Measurements from ENCODE around the gene LARGE1.

LARGE1 gene

DNA sequence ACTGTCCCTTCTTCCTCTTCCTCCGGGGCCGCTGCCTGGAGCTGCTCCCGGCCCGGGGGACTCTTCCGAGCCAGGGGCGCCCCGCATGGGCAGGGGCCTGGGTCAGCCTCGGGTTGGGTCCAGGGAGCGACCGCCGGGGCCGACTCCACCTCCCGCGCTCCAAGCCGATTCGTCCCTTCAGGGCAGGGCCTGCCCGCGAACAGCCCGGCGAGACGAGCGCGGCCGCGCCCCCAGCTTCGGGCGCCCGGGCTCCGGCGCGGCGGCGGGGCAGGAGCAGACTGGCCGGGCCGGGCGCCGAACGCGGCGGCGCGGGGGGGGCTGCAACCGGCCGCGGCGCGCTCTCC is at the start of gene LARGE1:
LARGE1 (minus strand) TSS at position 280 of the 344 bp plus-strand sequence.
- TF ChIP-seq, protein P1, sequence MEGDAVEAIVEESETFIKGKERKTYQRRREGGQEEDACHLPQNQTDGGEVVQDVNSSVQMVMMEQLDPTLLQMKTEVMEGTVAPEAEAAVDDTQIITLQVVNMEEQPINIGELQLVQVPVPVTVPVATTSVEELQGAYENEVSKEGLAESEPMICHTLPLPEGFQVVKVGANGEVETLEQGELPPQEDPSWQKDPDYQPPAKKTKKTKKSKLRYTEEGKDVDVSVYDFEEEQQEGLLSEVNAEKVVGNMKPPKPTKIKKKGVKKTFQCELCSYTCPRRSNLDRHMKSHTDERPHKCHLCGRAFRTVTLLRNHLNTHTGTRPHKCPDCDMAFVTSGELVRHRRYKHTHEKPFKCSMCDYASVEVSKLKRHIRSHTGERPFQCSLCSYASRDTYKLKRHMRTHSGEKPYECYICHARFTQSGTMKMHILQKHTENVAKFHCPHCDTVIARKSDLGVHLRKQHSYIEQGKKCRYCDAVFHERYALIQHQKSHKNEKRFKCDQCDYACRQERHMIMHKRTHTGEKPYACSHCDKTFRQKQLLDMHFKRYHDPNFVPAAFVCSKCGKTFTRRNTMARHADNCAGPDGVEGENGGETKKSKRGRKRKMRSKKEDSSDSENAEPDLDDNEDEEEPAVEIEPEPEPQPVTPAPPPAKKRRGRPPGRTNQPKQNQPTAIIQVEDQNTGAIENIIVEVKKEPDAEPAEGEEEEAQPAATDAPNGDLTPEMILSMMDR (IDR thresholded peaks at IDR 0.05; ENCODE audit: insufficient read depth, low read depth, low read length, missing control alignments): no peak
- H3K4me3 ChIP-seq (ENCODE audit: low read length): peak within 1 kb of the TSS; percentile 44
- DNase-seq (ENCODE audit: low read depth): peak; percentile 8

DNA sequence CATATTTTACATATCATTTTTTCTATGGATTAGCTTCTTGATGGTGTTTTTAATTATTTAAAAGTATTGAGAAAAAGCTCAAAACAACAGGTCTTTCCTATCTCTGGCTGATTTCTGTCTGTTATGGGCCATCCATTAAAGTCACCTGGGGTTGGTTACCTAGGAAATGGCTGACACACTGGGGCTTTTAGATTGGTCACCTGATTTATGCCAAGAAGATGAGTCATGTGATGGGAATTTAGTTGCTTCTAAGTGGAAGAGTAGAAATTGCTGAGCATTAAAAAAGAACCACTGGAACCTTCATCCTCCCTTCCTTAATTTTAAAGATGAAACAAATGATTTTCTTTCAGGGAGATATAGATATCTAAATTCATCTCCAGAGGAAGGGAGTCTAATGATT is 48.8 kb upstream of the LARGE1 start:
- H3K4me3 ChIP-seq (ENCODE audit: low read length): no peak overlapping the region
- TF ChIP-seq, protein P1 (IDR thresholded peaks at IDR 0.05; ENCODE audit: insufficient read depth, low read depth, low read length, missing control alignments): no peak
- peak; percentile 4 for DNase-seq (ENCODE audit: low read depth)

DNA sequence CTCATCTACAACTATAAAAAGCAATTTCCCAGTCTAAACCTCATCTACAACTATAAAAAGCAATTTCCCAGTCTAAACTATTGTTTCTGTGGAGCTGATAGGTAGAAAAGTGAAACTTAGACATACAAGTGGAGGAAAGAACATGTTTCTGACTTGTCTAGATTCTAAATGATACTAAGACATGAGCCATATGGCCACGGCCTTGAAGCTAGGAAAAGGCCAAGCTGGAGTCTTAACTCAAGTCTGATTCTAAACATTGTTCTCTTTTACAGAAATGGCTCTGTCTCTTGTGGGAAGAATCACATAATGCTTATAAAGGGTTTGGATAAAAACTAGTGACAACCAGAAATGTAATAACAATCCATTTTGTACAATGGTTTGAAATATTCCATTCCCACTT is 43.8 kb upstream of the LARGE1 start:
- no peak for DNase-seq (ENCODE audit: low read depth)
- no peak overlapping the region for H3K4me3 ChIP-seq (ENCODE audit: low read length)
- TF ChIP-seq, protein P1 (IDR thresholded peaks at IDR 0.05; ENCODE audit: insufficient read depth, low read depth, low read length, missing control alignments): no peak

DNA sequence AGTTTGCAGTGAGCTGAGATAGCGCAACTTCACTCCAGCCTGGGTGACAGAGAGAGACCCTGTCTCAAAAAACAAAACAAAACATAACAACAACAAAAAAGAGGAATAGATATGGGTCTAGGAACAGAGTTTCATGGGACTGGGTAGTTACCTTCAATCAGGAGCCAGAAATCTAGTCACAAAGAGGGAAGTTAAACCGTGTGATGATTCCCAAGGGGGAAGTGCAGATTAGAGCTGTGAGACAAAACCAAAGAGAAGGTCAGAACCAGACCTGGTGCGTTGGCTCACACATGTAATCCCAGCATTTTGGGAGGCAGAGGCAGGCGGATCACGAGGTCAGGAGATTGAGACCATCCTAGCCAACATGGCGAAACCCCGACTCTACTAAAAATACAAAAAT is 42.1 kb upstream of the LARGE1 start:
- no peak for DNase-seq (ENCODE audit: low read depth)
- H3K4me3 ChIP-seq (ENCODE audit: low read length): no peak overlapping the region
- TF ChIP-seq, protein P1 (IDR thresholded peaks at IDR 0.05; ENCODE audit: insufficient read depth, low read depth, low read length, missing control alignments): no peak

DNA sequence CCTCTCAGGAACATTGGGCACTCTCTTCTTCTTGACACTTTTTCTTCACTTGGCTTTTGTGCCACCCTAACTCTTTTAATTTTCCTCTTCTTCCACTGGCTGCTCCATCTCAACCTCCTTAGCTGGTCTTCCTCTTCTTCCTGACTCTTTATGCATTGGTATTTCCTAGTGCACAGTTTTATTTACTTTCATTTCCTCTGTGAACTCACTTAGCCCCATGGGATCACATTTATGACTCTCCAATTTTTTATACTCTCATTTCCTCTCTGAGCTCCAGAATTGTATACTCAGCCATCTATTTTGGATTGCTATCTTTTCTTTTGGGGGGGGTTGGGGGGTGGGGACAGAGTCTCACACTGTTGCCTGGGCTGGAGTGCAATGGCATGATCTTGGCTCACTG is 38.5 kb upstream of the LARGE1 start:
- TF ChIP-seq, protein P1 (IDR thresholded peaks at IDR 0.05; ENCODE audit: insufficient read depth, low read depth, low read length, missing control alignments): no peak
- no peak overlapping the region for H3K4me3 ChIP-seq (ENCODE audit: low read length)
- DNase-seq (ENCODE audit: low read depth): no peak

DNA sequence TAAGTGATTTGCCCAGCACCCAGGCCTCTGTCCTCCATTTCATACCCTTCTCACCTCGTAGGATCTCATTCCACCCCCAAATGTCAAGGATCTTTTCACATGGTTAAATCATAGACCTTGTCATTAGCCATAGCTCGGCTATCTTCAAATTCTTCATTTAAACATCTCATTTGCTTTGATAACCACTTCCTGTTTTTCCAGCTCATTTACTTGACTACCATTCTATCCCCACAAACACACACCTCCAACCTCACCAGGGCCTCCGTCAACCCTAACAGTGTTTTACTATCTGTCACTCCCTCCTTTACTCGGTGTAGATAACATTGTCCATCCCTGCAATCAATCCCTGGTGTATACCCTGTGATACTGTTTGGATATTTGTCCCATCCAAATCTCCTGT is 36.8 kb upstream of the LARGE1 start:
- no peak for DNase-seq (ENCODE audit: low read depth)
- H3K4me3 ChIP-seq (ENCODE audit: low read length): no peak overlapping the region
- TF ChIP-seq, protein P1 (IDR thresholded peaks at IDR 0.05; ENCODE audit: insufficient read depth, low read depth, low read length, missing control alignments): no peak

DNA sequence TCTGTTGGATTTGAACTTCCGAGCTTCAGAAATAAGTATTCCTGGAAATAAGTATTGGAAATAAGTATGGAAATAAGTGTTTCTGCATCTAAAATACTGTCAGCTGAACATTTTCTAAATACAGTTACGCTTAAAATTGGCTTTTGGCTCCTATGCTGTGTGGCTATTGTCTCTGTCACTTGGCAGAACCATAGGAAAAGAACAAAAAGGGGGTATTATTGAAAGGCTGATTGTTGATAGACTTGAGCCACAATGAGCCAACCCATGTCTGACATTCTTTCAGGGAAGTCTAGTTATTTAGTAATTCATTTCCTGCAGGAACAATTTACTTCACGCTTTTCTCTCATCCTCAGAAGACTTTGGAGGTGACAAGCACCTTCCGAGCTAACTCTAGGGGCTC is 32.5 kb upstream of the LARGE1 start:
- TF ChIP-seq, protein P1 (IDR thresholded peaks at IDR 0.05; ENCODE audit: insufficient read depth, low read depth, low read length, missing control alignments): no peak
- H3K4me3 ChIP-seq (ENCODE audit: low read length): no peak overlapping the region

More for the DNA sequence above, 32.5 kb upstream of the LARGE1 start:
- no peak for DNase-seq (ENCODE audit: low read depth)

Measured in epithelial cell of esophagus (primary cell).